NT2/D1 (cell line): Measurements from ENCODE around the gene CD5L.

Experiments
- SUZ12 ChIP-seq: IDR thresholded peaks from 2 replicates; pipeline ENCODE4 v1.6.1; 2011; ENCODE audit not compliant: insufficient read length, insufficient read depth; ENCODE audit errors: extremely low read depth
- YY1 ChIP-seq: IDR thresholded peaks from 2 replicates; pipeline ENCODE4 v1.6.1; 2011; ENCODE audit not compliant: insufficient read length, insufficient read depth
- ZNF274 ChIP-seq: IDR thresholded peaks from 2 replicates; pipeline ENCODE4 v1.6.1; 2011; ENCODE audit warnings: mild to moderate bottlenecking, low read depth, low read length

DNA sequence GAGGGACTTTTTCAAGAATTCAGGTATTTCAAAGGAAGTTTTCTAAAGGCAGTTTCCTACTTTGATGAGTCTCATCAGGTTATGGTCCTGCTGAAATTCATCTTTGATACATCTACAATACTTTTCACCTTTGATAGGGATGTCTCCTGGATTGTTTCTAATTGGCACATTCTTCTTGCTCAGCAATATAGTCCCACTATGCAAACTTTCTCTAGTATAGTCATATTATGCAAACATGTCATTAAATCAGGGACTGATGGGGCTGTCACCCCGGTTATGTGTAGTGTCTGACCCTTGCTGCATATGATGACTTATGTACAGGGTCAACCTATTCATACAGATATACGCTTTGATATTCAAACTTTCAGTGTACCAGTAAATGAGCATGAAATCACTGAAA, 21.3 kb downstream of the CD5L start:
- TF ChIP-seq YY1 (no peak), ZNF274 (no peak), SUZ12 (no peak)
